Germinal center (tissue), 1 donor: ENCODE data around the gene PLEKHA7.
"Not testable (repeated sequence)": the region's sequence is repeated elsewhere in the genome, so short reads cannot be mapped to it uniquely, and the experiment has no call there.

Source experiments
- DNase-seq: peaks from one replicate; pipeline ENCODE4 v3.0.0; 2012; ENCODE audit warnings: mixed read lengths, low spot score

Gene PLEKHA7

DNA sequence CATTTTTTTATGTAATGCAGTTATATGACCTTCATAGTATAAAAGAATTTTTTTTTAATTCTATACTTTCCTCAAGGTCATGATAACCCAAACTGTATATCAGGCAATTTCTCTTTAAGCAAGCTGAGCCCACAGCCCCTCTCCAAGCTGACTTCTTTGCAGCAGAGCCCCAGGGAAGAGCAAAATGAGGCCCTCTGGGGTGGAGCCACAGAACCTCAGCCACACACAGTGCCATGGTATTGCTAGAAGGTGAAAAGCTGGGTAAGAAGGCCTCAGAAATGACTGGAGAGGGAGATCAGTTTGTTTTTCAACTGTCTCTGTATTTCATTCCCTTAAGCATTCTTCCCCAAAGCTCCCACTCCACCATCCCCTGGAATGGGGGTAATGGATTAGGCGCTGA, 108.8 kb downstream of the PLEKHA7 start:
- DNase-seq: no peak

DNA sequence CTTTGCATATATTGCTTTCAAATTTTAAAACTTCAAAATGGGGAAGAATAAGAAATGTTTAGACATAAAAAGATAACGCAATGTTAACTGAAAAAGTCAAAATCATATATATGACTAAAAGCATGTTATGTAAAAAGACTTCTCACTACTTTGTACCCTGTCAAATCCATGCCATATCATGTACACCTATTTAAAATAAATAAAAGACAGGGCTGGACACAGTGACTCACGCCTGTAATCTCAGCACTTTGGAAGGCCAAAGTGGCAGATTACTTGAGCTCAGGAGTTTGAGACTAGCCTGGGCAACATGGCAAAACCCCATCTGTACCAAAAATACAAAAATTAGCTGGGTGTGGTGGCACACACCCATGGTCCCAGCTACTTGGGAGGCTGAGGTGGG, 109.5 kb downstream of the PLEKHA7 start:
- DNase-seq: not testable (repeated sequence)

DNA sequence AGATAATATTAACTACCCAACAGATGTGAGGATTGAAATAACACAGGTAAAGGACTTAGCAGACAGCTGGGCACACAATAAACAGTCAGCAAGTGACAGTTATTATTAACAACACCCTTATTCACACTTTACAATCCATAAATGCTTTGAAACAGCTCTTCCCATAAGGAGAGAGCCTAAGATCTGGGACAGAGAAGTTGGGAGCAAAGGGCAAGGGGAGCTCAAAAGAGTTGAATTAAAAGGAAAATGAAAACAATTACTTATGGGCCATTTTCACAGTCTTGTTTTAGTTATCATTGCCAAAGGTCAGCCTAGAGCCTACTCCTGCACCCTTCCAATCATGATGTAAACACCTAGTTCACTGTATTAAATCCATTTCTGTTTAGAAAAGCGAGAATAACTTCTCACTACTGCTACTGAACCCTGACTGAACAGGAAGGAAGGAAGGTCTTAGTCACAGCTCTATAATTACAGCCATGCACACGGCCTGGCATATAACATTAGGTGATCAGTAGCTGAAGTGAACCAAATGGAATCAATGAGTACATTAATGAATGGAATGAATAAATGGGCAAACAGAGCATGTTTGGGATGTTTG, 111.3 kb downstream of the PLEKHA7 start:
- DNase-seq: peak; percentile 28

DNA sequence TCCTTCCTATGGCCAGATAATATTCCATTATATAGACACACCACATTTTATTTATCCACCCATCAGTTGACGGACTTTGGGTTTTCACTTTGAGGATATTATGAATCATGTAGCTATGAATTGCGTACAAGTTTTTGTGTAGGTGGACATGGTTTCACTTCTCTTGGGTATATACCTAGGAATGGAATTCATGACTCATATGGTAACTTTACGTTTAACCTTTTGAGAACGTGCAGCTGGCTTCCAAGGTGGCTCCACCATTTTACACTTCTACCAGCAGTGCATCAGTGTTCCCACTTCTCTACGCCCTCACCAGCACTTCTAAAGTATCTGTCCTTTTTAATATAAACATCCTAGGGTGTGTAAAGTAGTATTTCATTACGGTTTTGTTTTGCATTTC, 112.0 kb downstream of the PLEKHA7 start:
- no peak for DNase-seq

DNA sequence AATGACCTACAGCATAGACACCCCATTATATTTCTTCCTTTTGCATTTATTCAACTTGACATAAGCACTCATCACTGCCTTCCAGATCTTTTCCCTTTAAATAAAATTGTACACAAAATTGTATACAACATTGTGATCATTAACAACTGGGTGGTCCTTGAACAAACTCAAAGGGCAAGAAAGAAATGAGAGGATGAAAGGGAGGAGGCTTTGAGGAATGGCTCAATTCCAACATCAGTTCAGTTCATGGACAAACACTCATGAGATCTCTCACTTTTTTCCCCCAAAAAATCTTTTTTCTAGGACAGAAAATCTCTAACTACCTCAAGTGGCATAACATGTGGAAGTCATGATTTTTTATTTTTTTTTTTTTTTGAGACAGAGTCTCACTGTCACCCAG, 113.7 kb downstream of the PLEKHA7 start:
- DNase-seq: no peak

DNA sequence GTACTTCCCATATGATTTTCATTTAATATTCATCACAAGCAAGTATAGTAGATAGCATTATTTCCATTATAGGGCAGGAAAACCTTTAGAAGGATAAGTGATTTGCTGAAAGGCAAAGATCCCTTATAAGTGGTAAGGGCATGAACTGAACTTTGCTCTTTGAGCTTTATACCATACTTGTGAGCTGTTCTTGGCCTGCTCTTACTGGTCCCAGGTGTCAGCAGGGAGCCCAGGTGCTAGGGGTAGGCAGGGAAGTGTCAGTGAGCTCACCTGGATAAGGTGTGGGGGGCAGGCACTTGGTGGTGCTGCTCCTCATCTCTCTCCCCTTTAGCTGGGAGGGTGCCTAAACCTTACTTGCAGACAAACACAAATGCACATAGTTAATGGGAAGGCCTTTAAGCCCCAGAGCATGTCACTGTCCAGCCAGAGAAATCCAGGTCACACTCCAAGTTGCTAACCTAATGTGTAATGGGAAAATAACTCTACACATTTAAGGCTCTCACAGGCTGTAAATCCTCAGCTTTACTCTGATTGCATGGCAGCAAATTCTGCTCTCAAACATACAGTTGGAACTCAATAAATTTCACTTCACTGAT, 114.4 kb downstream of the PLEKHA7 start:
- no peak for DNase-seq

DNA sequence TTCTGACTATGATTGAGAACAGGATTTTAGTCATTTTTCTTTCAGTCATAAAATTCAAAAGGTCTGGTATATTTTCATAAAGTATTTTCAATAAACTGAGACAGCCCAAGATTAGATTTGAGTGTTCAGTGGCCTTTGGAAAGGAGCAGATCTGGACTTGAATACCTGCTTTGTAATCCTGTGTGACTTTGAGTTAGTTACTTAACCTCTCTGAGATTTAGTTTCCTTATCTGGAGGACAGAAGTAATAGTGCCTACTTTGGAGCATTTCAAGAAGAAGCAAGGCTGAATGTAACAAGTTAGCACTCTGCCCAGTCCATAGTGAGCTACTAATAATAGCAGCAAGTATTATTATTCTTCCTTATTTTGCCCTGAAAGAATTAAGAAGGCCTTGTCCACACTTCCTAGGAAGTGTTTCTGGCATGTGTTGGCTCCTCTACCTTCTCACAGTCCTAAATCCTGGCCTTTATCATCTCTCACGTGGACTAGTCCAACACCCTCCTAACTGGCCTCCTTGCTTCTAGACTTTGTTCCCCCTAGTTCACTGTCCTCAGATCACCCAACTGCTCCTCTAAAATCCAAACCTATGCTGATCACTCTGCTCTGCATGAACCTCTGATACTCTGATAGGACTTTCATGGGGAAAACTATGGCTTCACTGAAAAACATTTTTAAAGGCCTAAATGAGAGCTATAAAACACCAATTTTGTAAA, 115.8 kb downstream of the PLEKHA7 start:
- DNase-seq: no peak

DNA sequence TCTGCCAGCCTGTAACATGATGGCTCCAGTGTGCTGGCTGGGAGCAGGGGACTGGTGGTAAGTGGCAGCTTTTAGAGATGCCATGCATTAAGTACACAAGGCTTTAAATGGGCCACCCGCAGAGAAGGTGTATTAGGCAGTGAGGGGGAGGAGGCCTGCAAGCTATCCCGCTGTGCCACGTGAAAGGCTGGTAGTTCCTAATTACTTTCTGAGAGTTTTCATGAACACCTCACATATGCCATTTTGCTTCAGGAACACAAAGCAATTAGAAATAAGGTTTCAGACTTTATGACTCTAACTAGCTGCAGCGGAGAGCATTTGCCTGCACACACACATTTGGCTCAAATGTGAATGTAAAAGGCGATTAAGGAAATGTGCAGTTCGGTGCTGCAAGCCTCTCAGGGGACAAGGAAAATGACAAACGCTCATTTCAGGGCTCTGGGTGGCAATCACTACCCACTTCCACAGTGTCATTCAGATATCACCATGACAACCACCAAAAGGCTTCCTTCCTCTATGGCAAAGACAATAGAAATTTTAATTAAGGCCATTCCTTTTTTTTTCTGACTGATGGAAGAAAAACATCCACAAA, 116.6 kb downstream of the PLEKHA7 start:
- DNase-seq: no peak

DNA sequence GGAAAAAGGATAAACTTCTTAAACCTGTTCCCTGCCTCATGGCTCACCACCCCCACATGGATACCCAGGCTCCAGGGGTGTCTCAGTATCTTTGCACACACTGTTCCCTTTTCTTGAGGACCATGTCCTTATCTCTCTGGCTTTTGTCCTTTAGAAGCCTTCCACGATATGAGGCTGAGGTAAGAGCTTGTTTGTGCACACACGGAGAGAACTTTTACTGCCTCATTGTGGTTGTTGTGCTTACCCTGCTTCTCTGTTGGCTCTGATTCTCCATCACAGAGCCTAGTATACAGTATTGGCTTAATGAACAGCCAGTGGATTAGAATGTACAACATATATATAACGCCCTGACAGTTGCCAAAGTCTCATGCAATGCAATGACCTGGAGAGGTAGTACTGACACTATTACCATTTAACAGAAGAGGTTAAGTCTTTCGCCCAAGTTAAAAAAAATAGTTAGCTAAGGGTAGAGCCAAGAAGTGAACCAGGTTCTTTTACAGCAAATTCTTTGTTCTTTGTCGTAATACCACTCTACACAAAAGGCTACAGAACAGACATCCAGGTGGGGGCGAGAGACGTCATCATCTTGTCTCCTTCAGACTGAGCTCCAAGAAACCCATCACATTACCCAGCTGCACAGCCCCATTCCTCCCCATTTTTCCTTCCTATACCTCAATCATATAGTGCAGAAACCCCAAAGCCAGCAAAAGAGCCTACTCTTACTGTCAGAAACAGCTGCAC, 117.3 kb downstream of the PLEKHA7 start:
- no peak for DNase-seq

DNA sequence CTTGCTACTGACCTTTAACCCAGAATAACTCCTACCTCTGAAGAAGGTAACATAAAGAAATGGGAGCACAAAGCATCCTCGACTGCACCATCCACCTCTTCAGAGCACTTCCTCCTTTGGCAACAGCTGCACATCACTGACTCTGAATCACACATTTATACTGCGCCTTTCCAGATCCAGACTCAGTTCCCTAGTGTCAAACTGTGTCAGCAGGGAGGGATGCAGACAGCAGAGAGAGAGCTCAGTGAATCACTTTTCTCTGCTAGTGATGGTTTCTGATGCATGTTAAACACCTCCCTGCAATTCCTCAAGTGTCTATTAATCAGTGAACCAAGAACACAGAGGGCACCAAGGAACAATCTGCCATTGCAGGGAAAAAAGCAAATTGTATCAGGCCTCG, 118.9 kb downstream of the PLEKHA7 start:
- no peak for DNase-seq

DNA sequence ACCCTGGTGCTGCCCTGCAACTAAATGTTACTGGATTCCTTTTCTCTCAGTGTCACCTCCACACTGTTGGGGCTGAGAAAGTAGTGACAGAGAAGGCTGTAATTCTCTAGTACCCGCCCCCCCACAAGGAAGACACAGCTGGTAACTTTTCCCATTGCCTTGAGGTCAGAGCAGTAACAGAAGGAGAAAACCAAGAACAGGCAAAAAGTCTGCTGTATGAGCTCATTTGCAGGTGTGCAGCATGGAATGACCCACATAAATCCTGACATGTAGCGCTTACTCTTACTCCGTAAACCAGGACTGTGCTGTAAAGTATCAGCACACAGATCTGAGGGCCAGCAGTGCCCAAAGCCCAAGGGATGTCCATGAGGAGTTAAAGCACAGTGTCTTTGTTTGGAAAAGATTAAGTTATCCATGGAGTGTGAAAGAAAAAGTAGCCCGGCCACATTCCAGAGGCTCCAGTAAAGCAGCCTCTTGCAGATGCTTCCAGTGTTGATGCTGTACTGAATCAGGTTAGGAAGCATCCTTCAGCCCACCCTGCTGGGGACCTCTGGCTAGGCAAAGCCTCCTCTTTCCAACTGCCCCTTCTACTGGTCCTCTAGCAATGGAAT, 120.7 kb downstream of the PLEKHA7 start:
- DNase-seq: no peak

DNA sequence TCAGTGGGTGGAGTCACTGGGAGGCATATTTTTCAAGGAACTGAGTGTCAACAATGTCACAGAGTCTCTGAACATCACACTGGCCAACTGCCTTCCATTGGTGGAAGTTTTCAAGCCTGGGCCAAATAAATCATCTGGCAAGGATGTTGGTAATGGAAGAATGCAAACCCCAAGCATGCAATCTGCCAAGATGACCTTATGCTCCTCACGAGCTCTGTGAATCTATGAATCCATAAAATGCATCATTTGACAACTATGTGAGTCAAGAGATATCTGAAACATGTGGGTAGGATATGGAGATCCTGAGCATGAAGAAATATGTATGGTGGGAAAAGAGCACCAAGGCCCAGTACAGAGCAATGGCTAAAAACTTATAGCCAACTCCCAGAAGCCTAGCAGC, 122.2 kb downstream of the PLEKHA7 start:
- no peak for DNase-seq

DNA sequence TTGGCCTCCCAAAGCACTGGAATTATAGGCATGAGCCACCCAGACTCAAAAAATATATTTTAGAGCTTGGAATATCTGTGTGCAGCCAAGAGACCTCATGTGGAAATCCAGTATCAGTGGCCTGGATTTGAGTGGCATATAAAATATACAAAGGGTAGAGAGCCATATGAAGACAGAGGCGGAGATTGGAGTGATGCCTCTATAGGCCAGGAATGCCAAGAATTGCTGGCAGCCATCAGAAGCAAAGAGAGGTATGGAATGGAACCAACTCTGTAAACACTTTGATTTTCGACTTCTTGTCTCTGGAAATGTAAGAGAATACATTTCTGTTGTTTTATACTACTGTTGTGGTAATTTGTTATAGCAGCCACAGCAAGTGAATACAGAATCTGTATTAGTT, 123.0 kb downstream of the PLEKHA7 start:
- DNase-seq: no peak

DNA sequence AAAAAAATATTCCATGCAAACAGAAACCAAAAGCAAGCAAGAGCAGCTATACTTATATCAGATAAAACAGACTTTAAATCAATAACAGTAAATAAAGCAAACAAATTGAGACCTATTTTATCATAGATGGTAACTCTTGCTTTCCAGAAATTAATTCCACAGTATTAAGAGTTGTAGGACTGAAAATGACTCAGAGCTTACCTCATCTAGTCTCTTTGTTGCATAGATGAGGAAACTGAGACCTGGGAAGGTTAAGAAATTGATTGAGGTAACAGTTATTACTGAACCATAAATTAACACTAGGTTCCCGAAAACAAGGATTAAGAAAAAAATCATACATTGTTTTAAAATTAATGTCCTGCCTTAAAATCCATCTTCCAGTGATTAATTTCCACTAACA, 123.8 kb downstream of the PLEKHA7 start:
- no peak for DNase-seq

DNA sequence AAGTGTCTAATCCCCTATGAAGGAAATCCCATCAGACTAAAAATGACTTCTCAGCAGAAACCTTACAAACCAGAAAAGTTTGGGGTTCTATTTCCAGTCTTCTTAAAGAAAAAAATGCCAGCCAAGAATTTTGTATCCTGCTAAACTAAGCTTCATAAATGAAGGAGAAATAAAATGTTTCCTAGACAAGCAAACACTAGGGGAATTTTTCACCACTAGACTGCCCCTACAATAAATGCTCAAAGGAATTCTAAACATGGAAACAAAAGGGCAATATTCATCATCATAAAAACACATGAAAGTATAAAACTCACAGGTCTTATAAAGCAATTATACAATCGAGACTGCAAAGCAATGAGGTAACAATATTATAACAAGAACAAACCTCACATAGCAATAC, 124.3 kb downstream of the PLEKHA7 start:
- no peak for DNase-seq

DNA sequence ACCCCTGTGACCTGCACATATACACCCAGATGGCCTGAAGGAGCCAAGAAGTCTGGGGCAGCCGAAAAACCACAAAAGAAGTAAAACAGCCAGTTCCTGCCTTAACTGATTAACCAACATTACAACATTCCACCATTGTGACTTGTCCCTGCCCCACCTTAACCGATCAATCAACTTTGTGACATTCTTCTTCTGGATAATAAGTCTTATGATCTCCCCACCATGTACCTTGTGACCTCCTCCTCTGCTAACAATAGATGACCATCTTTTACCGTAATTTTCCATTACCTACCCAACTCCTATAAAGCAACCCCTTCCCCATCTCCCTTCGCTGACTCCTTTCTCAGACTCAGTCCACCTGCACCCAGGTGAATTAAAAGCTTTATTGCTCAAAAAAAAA, 125.2 kb downstream of the PLEKHA7 start:
- not testable (repeated sequence) for DNase-seq

DNA sequence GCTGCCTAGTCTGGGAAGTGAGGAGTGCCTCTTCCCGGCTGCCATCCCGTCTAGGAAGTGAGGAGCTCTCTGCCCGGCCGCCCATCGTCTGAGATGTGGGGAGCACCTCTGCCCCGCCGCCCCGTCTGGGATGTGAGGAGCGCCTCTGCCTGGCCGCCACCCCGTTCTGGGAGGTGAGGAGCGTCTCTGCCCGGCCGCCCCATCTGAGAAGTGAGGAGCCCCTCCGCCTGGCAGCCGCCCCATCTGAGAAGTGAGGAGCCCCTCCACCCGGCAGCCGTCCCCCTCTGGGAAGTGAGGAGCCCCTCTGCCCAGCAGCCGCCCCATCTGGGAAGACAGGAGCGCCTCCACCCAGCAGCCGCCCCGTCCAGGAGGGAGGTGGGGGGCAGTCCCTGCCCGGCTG, 126.3 kb downstream of the PLEKHA7 start:
- not testable (repeated sequence) for DNase-seq

DNA sequence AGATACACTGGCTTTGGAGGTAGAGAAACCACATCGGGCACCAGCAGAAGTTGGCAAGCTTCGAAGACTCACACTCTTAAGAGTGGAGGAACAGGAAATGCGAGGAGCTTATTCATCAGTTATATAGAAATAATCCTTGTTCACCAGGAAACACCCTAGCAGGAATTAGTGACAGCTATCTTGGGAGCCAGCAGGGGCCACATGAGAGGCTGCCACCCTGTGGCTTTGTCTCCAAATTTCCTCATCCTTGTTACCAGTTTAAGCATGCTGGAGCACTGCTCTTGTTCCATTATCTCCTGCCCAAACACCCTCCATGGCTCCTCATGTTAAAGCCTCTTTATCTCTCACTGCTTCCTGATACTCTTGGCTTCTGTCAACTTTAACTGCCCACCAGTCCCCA, 131.0 kb downstream of the PLEKHA7 start:
- no peak for DNase-seq

DNA sequence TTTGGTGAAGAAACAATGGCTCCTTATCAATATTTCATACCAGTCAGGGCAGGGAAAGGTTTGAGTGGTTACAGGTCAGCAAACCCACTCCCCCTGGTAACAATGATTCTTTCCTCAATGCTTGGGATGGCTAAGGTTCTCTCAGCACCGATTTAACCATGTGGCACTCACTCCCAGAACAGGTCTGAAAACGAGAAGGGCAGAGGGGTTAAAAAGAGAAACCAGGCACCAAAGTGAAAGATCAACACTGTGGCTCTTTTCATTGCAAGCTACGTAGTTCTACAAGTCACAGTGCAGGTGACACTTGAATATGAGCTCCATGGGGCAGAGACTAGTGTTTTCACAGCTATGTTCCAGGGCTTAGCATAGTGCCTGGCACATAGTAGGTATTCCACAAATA, 132.4 kb downstream of the PLEKHA7 start:
- no peak for DNase-seq

DNA sequence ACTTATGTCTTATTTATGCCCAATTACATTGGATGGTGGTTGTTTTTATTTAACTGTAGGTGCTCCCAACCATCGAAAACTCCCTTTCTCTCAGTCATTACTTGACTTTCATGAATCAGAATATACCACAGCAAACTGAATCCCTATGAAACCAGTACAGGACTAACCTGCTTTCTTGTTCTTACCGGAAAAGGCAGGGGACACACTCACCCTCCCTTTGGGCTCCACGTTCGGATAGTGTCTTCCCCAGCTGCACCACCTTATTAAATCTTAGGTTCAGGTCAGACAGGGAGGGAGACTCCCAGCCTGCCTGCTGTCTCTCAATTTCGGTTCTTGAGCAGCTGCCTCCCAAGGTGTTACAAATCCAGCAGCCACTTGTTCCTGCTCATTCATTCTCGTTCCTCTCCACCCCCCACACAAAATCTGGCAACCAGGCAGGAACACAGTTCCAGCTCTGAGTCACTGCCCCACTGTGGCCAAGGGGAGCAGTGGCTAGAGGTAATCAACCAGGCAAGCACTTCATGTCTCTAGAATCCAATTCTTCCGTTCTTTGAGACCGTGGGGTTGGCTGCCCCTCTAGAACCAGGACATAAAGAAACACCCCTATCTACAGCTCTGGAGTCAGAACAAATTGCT, 133.0 kb downstream of the PLEKHA7 start:
- no peak for DNase-seq

DNA sequence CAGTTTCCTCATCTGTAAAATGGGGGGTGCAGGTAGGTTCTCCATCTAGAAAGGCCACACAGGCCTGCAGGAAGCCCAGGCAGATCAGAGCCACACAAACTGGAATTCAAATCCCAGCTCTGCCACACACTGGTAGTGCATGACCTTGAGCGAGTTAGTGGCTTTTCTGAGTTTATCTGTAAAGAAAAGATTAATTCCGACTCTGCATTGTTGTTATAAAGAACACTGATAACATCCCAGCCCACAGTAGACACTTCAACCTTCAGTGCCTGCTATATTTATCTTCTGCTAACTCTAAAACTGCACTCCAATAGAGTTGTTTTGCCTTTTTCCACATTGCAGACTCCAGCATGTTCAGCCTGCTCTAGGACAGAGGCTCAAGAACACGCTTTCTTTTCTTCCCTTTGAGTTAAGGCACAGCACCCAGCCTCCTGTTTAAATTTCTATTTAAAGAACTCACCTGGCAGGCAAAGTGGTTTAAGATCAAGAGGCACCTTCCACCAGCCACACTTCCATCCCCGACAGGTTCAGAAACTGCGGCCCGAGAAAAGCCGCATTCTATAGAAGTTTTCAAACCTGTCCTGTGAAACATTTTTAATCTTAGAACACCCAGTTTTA, 133.9 kb downstream of the PLEKHA7 start:
- DNase-seq: no peak
